Fibroblast of mammary gland (primary cell): ENCODE results near the gene CDC25C.

Experiments
- DNase-seq: peaks from one replicate; pipeline ENCODE4 v3.0.0-alpha.2; 2010; ENCODE audit warnings: low read depth
- H3K4me3 ChIP-seq: 2 replicates; pipeline ENCODE4 v1.5.1; 2011; ENCODE audit warnings: low read depth, mild to moderate bottlenecking, low read length, moderate library complexity; ENCODE audit not compliant: control insufficient read depth
- CTCF ChIP-seq: conservative IDR thresholded peaks from 2 replicates; pipeline ENCODE4 v1.5.1; 2011; ENCODE audit warnings: low read depth, low read length, inconsistent platforms; ENCODE audit not compliant: control insufficient read depth, insufficient read depth

Gene CDC25C

DNA sequence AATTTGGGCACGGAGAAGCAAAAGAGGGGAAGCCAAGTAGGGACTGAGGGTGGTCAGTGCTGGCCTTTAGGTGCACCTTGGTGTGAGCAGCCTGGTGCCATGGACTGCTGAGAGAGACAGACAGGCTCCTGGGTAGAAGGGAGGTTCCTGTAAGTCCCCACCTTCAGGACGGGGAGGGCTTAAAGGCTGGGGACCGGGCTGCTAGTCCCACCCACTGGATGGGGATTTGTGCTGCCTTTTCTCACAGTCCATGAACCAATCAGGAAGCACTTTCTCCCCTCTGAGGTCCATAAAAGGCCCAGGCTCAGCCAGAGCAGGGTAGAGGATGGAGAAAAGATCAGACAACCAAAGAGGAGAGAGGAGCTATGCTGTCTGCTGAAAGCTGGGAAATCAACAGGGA lies 15.2 kb downstream of the CDC25C start:
- H3K4me3 ChIP-seq: no peak overlapping the region
- no peak for DNase-seq
- TF ChIP-seq CTCF: no peak

DNA sequence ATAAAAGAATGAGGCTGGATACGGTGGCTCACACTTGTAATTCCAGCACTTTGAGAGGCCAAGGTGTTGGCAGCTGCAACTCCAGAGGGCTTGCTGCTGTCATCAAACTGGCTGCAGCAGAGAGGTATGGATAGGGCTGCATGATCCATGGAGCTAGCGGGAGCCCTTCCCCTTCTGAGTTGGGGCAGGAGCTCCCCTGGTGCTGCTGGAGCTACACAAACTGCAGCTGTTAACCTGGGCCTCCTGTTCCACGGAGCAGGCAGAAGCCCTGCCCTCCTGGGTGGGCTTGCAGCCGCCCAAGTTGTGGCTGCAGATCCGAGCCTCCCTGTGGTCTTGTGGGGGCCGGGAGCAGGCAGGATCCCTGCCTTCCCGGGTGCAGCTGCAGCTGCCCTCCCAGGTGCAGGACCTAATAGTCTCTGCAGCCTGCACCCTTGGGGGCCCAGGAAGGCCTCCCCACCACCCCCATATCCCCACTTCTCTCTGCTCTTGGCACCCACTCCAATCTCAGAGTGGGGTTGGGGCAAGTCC lies 15.8 kb downstream of the CDC25C start:
- no peak for TF ChIP-seq CTCF
- no peak for DNase-seq
- H3K4me3 ChIP-seq: no peak overlapping the region

GRCh38 chr5:138305797-138306196 lies 25.8 kb downstream of the CDC25C start:
- no peak overlapping the region for H3K4me3 ChIP-seq
- TF ChIP-seq CTCF: no peak
- no peak for DNase-seq

DNA sequence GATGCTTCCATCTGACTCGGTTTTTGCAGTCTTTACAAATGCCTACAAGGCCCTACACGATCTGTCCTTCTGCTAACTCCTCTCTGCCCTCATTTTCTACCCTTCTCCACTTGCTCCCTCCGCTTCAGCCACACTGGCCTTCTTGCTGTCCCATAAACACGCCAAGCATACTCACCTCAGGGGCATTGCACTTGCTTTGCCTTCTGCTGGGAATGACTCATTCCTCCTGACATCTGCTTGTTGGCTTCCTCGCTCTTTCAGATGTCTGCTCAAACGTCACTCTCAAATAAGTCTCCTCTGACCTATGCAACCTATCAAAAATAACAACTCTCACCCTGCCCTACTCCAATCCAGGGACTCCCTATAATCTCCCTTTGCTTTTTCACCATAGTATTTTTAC lies 28.2 kb downstream of the CDC25C start:
- DNase-seq: peak; percentile 58
- no peak overlapping the region for H3K4me3 ChIP-seq
- no peak for TF ChIP-seq CTCF

GRCh38 chr5:138289296-138289695 lies 42.3 kb downstream of the CDC25C start:
- no peak for DNase-seq
- no peak for TF ChIP-seq CTCF
- H3K4me3 ChIP-seq: no peak overlapping the region

GRCh38 chr5:138287246-138287645 lies 44.4 kb downstream of the CDC25C start:
- no peak for TF ChIP-seq CTCF
- no peak overlapping the region for H3K4me3 ChIP-seq
- DNase-seq: no peak
